HG03521 (cell line): Measurements from ENCODE around the gene ETNK2.

Experiments
- ATAC-seq: cut with Tn5 transposase; IDR thresholded peaks from one replicate; pipeline ENCODE4 v1.9.1; 2021; ENCODE audit warnings: mild to moderate bottlenecking, moderate library complexity; ENCODE audit not compliant: unreplicated experiment

ETNK2 gene

DNA sequence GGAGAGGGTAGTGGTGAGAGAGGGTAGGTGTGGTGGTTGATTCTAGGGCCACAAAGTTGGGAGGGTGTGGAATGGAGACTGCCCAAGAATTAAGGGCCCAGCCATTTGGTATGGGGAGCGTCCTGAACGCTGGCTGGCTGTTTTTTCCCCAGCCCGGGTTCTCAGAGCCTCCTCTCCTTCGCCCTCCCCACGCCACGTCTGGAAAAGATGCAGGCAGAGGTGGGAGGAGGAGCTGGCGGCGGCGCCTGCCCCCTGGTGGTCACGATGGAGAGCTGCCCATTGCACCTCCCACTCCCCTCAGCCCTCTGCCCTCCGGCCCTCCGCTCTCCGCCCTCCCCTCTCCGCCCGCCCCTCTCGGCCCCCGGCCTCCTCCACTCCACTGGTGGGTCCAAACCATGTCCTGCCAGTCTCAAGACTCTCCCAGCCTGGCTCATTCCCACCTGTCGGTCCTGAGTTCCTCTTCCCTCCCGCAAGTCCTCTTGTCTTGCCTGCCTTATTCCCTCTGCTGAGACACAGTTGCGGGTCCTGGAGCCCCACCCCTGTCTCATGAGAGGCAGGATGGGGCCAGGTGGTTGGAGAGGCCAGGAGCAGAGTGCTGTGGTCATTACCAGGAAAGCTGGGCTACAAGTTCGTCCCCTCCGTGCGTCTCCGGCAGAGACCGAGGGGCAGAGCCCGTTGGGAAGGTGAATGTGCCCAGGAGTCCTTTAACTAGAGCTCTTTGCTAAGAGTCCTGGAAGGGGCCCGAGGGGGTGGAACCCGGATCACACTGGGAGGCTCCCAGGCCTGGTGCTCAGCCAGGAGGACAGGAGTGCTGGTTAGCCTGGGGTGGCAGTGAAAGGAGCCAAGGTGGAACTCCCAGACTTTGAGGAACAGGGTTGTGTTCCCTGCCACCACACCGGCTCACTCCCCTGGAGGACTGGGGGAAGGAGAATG, 22.6 kb downstream of the ETNK2 start:
- ATAC-seq, result no peak

GRCh38 chr1:204128464-204128963, 23.3 kb downstream of the ETNK2 start:
- ATAC-seq, result no peak

- ATAC-seq, result no peak
Measured at GRCh38 chr1:204127597-204128242, 24.1 kb downstream of the ETNK2 start.

DNA sequence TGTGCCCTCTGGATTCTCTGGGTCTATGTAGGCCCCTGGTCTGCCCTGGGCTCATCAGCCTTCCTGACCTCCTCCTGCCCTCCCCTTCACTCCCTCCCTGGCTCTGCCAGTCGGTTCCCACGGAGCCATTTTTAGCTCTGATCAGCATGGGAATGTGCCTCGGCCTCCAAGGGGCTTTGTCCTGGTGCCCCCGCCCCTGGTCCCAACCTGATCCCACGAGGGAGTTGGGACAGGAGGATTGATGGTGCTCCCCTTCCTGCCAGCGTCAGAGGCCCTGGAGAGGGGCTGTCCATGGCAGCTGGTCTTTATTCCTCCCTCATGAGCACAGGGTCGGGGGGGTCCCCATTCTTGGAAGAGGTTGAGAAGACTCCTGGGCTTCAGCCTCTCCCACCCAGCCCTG, 24.9 kb downstream of the ETNK2 start:
- no peak for ATAC-seq

DNA sequence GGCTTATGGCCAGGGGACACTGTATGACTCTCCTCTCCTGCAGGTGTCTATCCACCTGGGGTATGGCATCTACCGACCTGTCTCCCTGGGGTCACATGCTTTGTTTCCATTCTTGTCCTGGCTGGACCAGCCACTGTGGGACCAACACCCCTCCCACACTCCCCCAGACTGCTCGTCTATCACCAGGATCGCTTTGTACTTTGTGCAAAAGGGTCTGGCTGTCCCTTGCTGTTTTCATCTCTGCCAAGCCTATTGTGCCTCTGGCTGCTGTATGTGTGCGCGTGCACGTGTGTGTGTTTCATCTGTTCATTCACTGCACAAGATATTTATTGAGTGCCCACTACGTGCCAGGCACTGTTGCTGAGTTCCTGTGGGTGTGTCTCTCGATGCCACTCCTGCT, 25.5 kb downstream of the ETNK2 start:
- no peak for ATAC-seq

- no peak for ATAC-seq
Measured at GRCh38 chr1:204125759-204126351, 26.0 kb downstream of the ETNK2 start.

DNA sequence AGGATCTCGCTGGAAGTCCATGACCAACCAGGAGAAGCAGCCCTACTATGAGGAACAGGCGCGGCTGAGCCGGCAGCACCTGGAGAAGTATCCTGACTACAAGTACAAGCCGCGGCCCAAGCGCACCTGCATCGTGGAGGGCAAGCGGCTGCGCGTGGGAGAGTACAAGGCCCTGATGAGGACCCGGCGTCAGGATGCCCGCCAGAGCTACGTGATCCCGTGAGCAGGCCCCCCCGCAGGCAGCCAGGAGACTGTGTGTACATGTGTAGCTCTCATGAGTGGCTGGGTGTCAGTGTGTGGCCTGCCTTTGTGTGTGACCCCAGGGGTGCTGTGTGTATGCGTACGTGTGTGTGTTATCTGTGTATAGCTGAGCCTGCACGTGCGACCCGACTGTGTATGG, 27.2 kb downstream of the ETNK2 start:
- no peak for ATAC-seq

DNA sequence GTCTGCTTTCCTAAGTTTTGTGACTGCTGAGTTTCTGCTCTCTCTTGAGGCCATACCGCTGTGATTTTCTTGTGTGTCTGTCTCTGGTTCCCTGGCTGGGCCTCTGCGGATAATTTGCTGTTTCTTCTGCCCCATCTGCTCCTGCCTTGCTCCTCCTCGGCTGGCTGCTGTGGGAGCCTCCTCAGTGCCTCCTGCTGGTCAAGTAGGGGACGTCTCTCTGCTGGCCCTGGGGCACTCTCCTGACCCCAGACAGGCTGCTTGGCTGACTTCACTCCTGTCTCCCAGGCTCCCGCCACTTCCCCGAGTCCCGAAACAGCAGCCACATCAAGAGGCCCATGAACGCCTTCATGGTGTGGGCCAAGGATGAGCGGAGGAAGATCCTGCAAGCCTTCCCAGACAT, 28.5 kb downstream of the ETNK2 start:
- no peak for ATAC-seq

- no peak for ATAC-seq
Measured at GRCh38 chr1:204121840-204122555, 29.8 kb downstream of the ETNK2 start.

DNA sequence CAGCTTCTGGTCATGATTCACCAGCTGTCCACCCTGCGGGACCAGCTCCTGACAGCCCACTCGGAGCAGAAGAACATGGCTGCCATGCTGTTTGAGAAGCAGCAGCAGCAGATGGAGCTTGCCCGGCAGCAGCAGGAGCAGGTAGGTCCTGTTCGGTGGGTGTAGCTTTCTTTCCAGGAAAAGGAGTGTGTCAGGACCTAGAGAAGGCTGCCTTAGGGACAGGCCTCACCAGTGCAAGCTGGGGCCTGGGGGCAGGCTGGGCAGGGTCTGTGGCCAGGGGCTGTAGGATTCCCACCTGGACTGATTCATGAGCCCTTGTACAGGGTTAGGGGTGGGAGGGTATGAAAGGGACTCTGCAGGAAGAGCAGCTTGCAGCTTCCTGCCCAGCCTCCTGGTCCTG, 35.3 kb downstream of the ETNK2 start:
- no peak for ATAC-seq

DNA sequence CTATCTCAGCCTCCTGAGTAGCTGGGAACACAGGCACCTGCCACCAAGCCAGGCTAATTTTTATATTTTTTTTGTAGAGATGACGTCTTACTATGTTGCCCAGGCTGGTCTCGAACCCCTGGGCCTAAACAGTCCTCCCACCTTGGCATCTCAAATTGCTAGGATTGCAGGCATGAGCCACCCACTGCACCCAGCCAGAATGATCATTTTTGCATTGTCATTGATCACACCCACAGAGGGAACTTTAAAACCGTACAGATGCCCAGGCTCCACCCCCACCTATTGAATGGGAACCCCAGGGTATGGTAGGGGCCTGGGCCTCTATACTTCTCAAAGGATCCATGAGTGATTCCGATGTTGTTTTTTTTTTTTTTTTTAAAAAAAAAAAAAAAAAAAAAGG, 36.7 kb downstream of the ETNK2 start:
- ATAC-seq, result no peak

- ATAC-seq, result no peak
Measured at GRCh38 chr1:204114606-204115005, 37.2 kb downstream of the ETNK2 start.

GRCh38 chr1:204113896-204114295, 37.9 kb downstream of the ETNK2 start:
- ATAC-seq, result no peak

GRCh38 chr1:204112876-204113730, 38.7 kb downstream of the ETNK2 start:
- ATAC-seq, result no peak

- ATAC-seq, result no peak
Measured at GRCh38 chr1:204110894-204111633, 40.8 kb downstream of the ETNK2 start.

DNA sequence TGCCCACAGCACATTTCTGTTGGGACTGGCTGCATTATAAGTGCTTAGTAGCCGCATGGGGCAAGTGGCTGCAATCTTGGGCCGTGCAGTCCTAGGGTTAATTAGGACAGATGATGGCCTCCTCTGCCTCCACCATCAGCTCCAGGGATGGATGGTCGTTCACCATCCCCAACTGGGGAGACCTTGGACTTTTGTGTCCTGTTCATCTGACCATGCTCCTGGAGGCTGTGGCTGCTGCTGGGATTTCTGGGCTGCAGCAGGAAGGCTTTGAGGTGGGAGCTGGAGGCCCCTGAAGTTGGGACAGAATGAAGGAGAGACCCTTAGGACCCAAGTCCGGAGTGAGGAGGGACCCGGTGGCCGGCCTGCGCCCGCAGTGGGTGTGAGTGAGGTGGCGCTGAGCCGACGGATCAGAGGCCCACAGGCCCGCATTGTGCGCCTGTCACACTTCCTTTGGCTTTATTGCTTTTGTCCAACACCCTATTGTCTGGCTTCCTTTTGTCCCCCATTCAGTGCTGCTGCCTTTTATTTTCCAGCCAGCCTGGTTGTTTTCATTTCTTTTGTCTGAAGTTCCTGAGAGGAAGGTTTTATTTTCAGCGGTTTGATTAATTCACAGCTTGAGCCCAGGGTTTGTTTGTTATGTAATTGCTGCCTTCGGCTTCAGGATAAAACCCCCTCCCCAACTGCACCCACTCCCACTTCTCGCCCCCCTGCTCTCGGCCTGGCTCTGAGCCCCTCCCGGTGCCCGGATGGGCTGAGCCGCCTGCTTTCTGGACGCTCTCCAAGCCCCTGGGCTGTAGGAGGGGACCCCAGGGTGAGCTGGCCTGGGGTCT, 43.3 kb downstream of the ETNK2 start:
- no peak for ATAC-seq

GRCh38 chr1:204107892-204108291, 44.0 kb downstream of the ETNK2 start:
- no peak for ATAC-seq

DNA sequence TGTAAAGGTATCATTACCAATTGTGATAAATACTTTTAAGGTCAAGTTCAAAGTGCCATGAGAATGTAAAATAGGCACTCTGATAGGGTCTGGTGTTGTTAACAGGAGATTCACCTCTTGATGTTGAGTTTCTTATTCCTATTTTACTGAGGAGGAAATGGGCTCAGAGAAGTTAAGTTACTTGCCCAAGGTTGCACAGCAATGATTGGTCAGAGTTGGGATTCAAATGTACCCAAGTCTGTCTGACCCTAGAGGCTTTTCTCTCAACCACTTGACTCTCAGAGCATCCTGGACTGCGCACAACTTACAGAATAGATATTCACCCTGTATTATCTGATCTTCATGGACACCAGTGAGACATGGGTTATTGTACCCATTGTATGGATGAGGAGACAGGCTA, 45.0 kb downstream of the ETNK2 start:
- no peak for ATAC-seq

DNA sequence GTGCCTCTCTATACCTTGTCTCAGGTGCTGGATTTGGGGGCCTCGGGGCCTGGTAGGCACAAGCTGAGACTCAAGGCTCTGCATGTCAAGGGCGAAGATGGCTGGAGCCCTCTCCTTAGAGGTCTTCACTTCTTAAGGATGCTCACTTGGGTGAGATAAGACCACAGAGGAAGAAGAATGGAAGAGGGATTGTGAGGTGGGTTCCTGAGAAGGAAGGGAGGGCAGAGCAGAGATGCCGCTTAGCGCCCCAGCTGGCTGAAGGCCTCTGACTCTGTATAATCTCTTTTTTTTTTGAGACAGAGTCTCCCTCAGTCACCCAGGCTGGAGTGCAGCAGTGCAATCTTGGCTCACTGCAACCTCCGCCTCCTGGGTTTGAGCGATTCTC, 46.7 kb downstream of the ETNK2 start:
- ATAC-seq, result no peak
